HCT116 (cell line): ENCODE results near the gene FLVCR1. TPM values are rescaled to one million over a fixed set of nuclear protein-coding genes. Genes with fewer than 3 reads are reported as not detected.

Experiments
- ATAC-seq: fragments of 200-7000 bp; cut with Tn5 transposase; 2 replicates; pipeline ENCODE4 v1.9.1; 2020; ENCODE audit warnings: mild to moderate bottlenecking, moderate library complexity
- BruUV-seq: library from RNA; stranded (reverse); fragments of 400-500 nt; replicated peaks from 2 replicates; lab custom pipeline; 2021; lab: Mats Ljungman, UMichigan
- CTCF ChIA-PET: fragments of 300-600 bp; sonication (Branson Sonifier 250); formaldehyde crosslinking; loops from one replicate; lab custom pipeline; 2021; ENCODE audit warnings: antibody characterized with exemption; lab: Charles Lee
- POLR2A ChIA-PET: fragments of 300-600, 350-600 bp; sonication (Branson Sonifier 250); formaldehyde crosslinking; loops from one replicate; lab custom pipeline; 2021; ENCODE audit warnings: antibody characterized with exemption; lab: Charles Lee
- RAD21 ChIA-PET, 2 experiments: fragments of 300-600 bp; sonication (Branson Sonifier 250); formaldehyde crosslinking; loops; one replicate each; lab custom pipeline; 2023; ENCODE audit warnings: low total read pairs in 2 of 2; ENCODE audit not compliant: uncharacterized antibody in 2 of 2, unreplicated experiment in 2 of 2, low non-redundant PET in 1 of 2; lab: Charles Lee
- DNase-seq: peaks from one replicate; pipeline ENCODE4 v3.0.0-alpha.2; 2010; ENCODE audit warnings: low read depth, low spot score
- H2AFZ ChIP-seq: fragments of 200-600 bp; shearing (Covaris generic), sonication (generic); 2 replicates; pipeline ENCODE4 v1.6.1; 2017; ENCODE audit warnings: low read depth, mixed run types, mixed read lengths, antibody characterized with exemption, low read length; ENCODE audit not compliant: poor library complexity, severe bottlenecking
- H3K27ac ChIP-seq: 2 replicates; pipeline ENCODE4 v1.5.1; 2012; ENCODE audit warnings: low read depth, low read length
- H3K27me3 ChIP-seq: fragments of 200-600 bp; sonication (generic); 2 replicates; pipeline ENCODE4 v1.6.1; 2016; ENCODE audit warnings: mixed run types, low read length, mixed read lengths; ENCODE audit not compliant: insufficient read depth
- H3K36me3 ChIP-seq, 2 experiments: fragments of 200-500 bp in 1 of 2; fragments of 200-600 bp in 1 of 2; sonication (Bioruptor generic) in 1 of 2; sonication (generic) in 1 of 2; 2 replicates each; pipeline versions ENCODE4 v1.5.1 to v1.6.1; 2014 to 2016; ENCODE audit warnings: low read length in 2 of 2, inconsistent platforms in 1 of 2, mixed read lengths in 1 of 2, mixed run types in 1 of 2; ENCODE audit not compliant: insufficient read depth in 2 of 2, control insufficient read depth in 1 of 2
- H3K4me1 ChIP-seq, 2 experiments: fragments of 200-600 bp in 1 of 2; sonication (generic) in 1 of 2; 2 replicates each; pipeline versions ENCODE4 v1.5.1 to v1.6.1; 2012 to 2017; ENCODE audit warnings: low read length in 2 of 2, inconsistent platforms in 1 of 2, mild to moderate bottlenecking in 1 of 2, mixed read lengths in 1 of 2, mixed run types in 1 of 2, moderate library complexity in 1 of 2; ENCODE audit not compliant: insufficient read depth in 2 of 2, control insufficient read depth in 1 of 2
- H3K4me2 ChIP-seq: fragments of 200-600 bp; sonication (generic); 2 replicates; pipeline ENCODE4 v1.6.1; 2017; ENCODE audit warnings: mixed run types, low read length, mixed read lengths
- H3K4me3 ChIP-seq, 2 experiments: fragments of 200-600 bp in 1 of 2; sonication (generic) in 1 of 2; replicated peaks in 1 of 2; 2 replicates each; pipeline ENCODE4 v1.5.1; 2011 to 2016; ENCODE audit warnings: low read length in 2 of 2, control low read depth in 1 of 2, low read depth in 1 of 2, mild to moderate bottlenecking in 1 of 2, mixed read lengths in 1 of 2, mixed run types in 1 of 2
- H3K79me2 ChIP-seq: fragments of 200-600 bp; sonication (generic); 2 replicates; pipeline ENCODE4 v1.6.1; 2017; ENCODE audit warnings: mild to moderate bottlenecking, mixed run types, low read length, moderate library complexity, mixed read lengths; ENCODE audit not compliant: insufficient read depth
- H3K9ac ChIP-seq: fragments of 200-600 bp; sonication (generic); 2 replicates; pipeline ENCODE4 v1.6.1; 2016; ENCODE audit warnings: low read length, mixed read lengths
- H3K9me2 ChIP-seq: fragments of 200-600 bp; sonication (generic), shearing (Covaris generic); 2 replicates; pipeline ENCODE4 v1.6.1; 2017; ENCODE audit warnings: mixed run types, mild to moderate bottlenecking, moderate library complexity; ENCODE audit not compliant: insufficient read depth
- H3K9me3 ChIP-seq, 2 experiments: fragments of 200-500 bp in 1 of 2; fragments of 200-600 bp in 1 of 2; sonication (Bioruptor generic) in 1 of 2; sonication (generic) in 1 of 2; 2 replicates each; pipeline ENCODE4 v1.6.1; 2014 to 2017; ENCODE audit warnings: low read length in 2 of 2, mixed read lengths in 2 of 2, inconsistent platforms in 1 of 2, low read depth in 1 of 2, mild to moderate bottlenecking in 1 of 2, mixed run types in 1 of 2, moderate library complexity in 1 of 2; ENCODE audit not compliant: control insufficient read depth in 1 of 2, insufficient read depth in 1 of 2
- H4K20me1 ChIP-seq: fragments of 200-600 bp; sonication (generic), shearing (Covaris generic); 2 replicates; pipeline ENCODE4 v1.6.1; 2017; ENCODE audit warnings: mixed run types, mild to moderate bottlenecking, moderate library complexity; ENCODE audit not compliant: insufficient read depth
- ATF3 ChIP-seq: IDR thresholded peaks from 2 replicates; pipeline ENCODE4 v1.6.1; 2012
- CEBPB ChIP-seq: IDR thresholded peaks from 2 replicates; pipeline ENCODE4 v1.6.1; 2012; ENCODE audit warnings: low read depth
- EGR1 ChIP-seq: IDR thresholded peaks from 2 replicates; pipeline ENCODE4 v1.6.1; 2012; ENCODE audit warnings: low read depth
- MAX ChIP-seq: IDR thresholded peaks from 2 replicates; pipeline ENCODE4 v1.6.1; 2012
- POLR2A ChIP-seq: IDR thresholded peaks from 2 replicates; pipeline ENCODE4 v1.7.0; 2011; ENCODE audit warnings: borderline replicate concordance; ENCODE audit not compliant: insufficient read depth, insufficient read length; ENCODE audit errors: extremely low read depth
- POLR2AphosphoS5 ChIP-seq: IDR thresholded peaks from 2 replicates; pipeline ENCODE4 v1.6.1; 2011; ENCODE audit warnings: mild to moderate bottlenecking, low read depth, low read length, moderate library complexity
- RAD21 ChIP-seq: IDR thresholded peaks from 2 replicates; pipeline ENCODE4 v1.6.1; 2012; ENCODE audit warnings: low read depth, mild to moderate bottlenecking
- REST ChIP-seq: IDR thresholded peaks from 2 replicates; pipeline ENCODE4 v1.6.1; 2012; ENCODE audit warnings: low read depth
- SRF ChIP-seq: IDR thresholded peaks from 2 replicates; pipeline ENCODE4 v1.6.1; 2012; ENCODE audit warnings: low read depth
- YY1 ChIP-seq: IDR thresholded peaks from 2 replicates; pipeline ENCODE4 v1.6.1; 2011; ENCODE audit warnings: low read length, low read depth, moderate library complexity, mild to moderate bottlenecking; ENCODE audit not compliant: insufficient replicate concordance; ENCODE audit errors: extremely low read depth
- ZBTB33 ChIP-seq: IDR thresholded peaks from 2 replicates; pipeline ENCODE4 v1.6.1; 2011; ENCODE audit warnings: mild to moderate bottlenecking, low read length, moderate library complexity; ENCODE audit not compliant: insufficient replicate concordance; ENCODE audit errors: extremely low read depth
- intact Hi-C: fragments of 100-400 bp; cut with micrococcal nuclease; formaldehyde crosslinking; loops from 2 replicates; pipeline ENCODE4 v1.10.0; 2022
- total RNA-seq: library from RNA; stranded (reverse); gene quantifications from one replicate; pipeline ENCODE4 v1.2.1, GENCODE V29; 2021; ENCODE audit not compliant: unreplicated experiment

FLVCR1 gene
- total RNA-seq, 1 experiment from 2014 or later, result 19.0 TPM

- no peaks in the 10 kb centered on the region; a peak in 1 of 4 replicates for H3K9me3 ChIP-seq
- no peaks in the 10 kb centered on the region for H3K9me2 ChIP-seq
- BruUV-seq, result no TSS peak
- H3K9ac ChIP-seq, result no peak overlapping the region
- no peak for DNase-seq
- intact Hi-C loops, result no loop called here
- ChIA-PET CTCF (no interaction called here), POLR2A (no interaction called here), RAD21 (no interaction called here)
- no peaks in the 10 kb centered on the region for H3K36me3 ChIP-seq
- no peak for TF ChIP-seq SRF
- no peak for TF ChIP-seq RAD21
- no peak for TF ChIP-seq POLR2A
- TF ChIP-seq CEBPB, result no peak
- TF ChIP-seq YY1, result no peak
- TF ChIP-seq EGR1, result no peak
- TF ChIP-seq ATF3, result no peak
- no peak for TF ChIP-seq MAX
- no peaks in the 10 kb centered on the region for H3K79me2 ChIP-seq
- H3K4me1 ChIP-seq, result peaks cover 0 to 4% of the 10 kb centered on the region in 2 experiments; a peak in 1 of 4 replicates
- no peak overlapping the region for H3K4me3 ChIP-seq
- no peaks in the 10 kb centered on the region for H4K20me1 ChIP-seq
- no peak for ATAC-seq
- no peak overlapping the region for H3K4me2 ChIP-seq
- H2AFZ ChIP-seq, result no peak overlapping the region
- H3K27ac ChIP-seq, result no peak overlapping the region
- H3K27me3 ChIP-seq, result no peaks in the 10 kb centered on the region
Observed at GRCh38 chr1:212928323-212929291, 70.5 kb downstream of the FLVCR1 start.

GRCh38 chr1:212930986-212931678 is 73.1 kb downstream of the FLVCR1 start:
- BruUV-seq, result no TSS peak
- ChIA-PET CTCF (no interaction called here), RAD21 (no interaction called here), POLR2A (no interaction called here)
- Histone ChIP-seq H3K4me2 (no peak overlapping the region), H3K36me3 (no peaks in the 10 kb centered on the region), H3K79me2 (no peaks in the 10 kb centered on the region), H4K20me1 (no peaks in the 10 kb centered on the region), H3K27ac (no peak overlapping the region), H2AFZ (peak overlapping the region; percentile 79), H3K9me2 (no peaks in the 10 kb centered on the region), H3K27me3 (no peaks in the 10 kb centered on the region), H3K9ac (no peak overlapping the region), H3K9me3 (no peaks in the 10 kb centered on the region; a peak in 1 of 4 replicates), H3K4me3 (no peak overlapping the region), H3K4me1 (peaks cover 0 to 4% of the 10 kb centered on the region in 2 experiments; a peak in 1 of 4 replicates)
- intact Hi-C loops, result no loop called here
- DNase-seq, result no peak
- no peak for ATAC-seq
- TF ChIP-seq RAD21, result no peak
- TF ChIP-seq ZBTB33, result no peak
- no peak for TF ChIP-seq POLR2A
- TF ChIP-seq REST, result no peak
- no peak for TF ChIP-seq POLR2AphosphoS5
